Activated T-helper 17 cell treated with anti-CD3 and anti-CD28 coated beads, Interleukin-2, amount 50 U/mL, for 72 hours (primary cell): Measurements from ENCODE around the gene C11orf21. TPM values are rescaled to one million over a fixed set of nuclear protein-coding genes. Genes with fewer than 3 reads are reported as not detected.
"Not testable (repeated sequence)": the region's sequence is repeated elsewhere in the genome, so short reads cannot be mapped to it uniquely, and the experiment has no call there.

Experiments
- ATAC-seq: fragments of 150-1000 bp; cut with Tn5 transposase; replicated peaks from 2 replicates; pipeline ENCODE4 v1.10.0; 2021; ENCODE audit warnings: mild to moderate bottlenecking, moderate library complexity
- H3K27ac Mint-ChIP-seq: one replicate; pipeline ENCODE4 v1.8.0; 2022; ENCODE audit warnings: mixed read lengths
- H3K27me3 Mint-ChIP-seq: one replicate; pipeline ENCODE4 v1.8.0; 2022; ENCODE audit warnings: mixed read lengths
- H3K36me3 Mint-ChIP-seq: one replicate; pipeline ENCODE4 v1.8.0; 2022; ENCODE audit warnings: low read depth, mild to moderate bottlenecking, mixed read lengths
- H3K4me1 Mint-ChIP-seq: one replicate; pipeline ENCODE4 v1.8.0; 2022; ENCODE audit warnings: mixed read lengths
- H3K4me3 Mint-ChIP-seq: one replicate; pipeline ENCODE4 v1.8.0; 2022; ENCODE audit warnings: mild to moderate bottlenecking, mixed read lengths
- H3K9me3 Mint-ChIP-seq: one replicate; pipeline ENCODE4 v1.8.0; 2022; ENCODE audit warnings: mixed read lengths
- total RNA-seq, 2 donors: library from RNA; stranded (reverse); gene quantifications; one replicate each; pipeline ENCODE4 v1.2.3, GENCODE V29; 2022

The C11orf21 gene
- total RNA-seq: 10 to 100 TPM in 1 of 2 donors, 1 to 10 TPM in 1; 8.4 to 24.6 TPM

DNA sequence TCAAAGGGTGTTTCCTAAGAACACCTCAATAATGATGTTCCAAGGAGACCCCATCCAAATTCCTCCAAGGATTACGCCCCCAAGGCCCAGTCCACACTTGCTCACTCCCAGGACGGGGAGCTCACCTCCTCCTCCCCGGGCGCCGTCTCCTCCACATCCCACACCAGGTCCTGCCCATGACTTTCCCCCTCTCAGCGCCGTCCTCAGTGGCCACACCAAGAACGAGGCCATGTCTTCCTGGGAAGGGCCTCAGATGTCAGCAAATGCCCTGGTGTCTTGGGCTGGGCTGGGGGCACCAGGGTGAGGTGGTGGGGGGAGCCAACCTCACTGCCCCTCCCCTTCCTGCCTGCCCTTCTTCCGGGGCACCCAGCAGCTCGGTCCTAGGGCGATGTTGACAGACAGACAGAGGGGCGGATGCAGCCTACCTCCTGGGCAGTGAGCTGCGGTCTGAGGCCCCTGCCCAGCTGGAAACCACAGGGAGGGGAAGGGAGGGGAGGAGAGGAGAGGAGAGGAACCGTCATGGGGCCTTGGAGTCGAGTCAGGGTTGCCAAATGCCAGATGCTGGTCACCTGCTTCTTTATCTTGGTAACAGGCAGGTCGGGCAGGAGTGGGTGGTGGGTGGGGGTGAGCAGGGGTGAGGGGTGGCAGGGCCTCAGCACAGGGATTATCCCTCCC lies at the start of gene C11orf21, which contains the start of gene TSPAN32:
TSS of gene C11orf21 (minus strand) at position 288 of the 675 bp plus-strand sequence. CDS start at position 178, 110 bp downstream.
TSS of gene TSPAN32 (plus strand) at position 383 of the 675 bp plus-strand sequence. CDS start at position 520, 137 bp downstream.
- ATAC-seq: peak; percentile 86
- Mint-ChIP-seq H3K4me1 (peaks cover 25% of the 10 kb centered on the region), H3K27ac (peak within 1 kb of the TSS; percentile 96), H3K9me3 (no peaks in the 10 kb centered on the region), H3K27me3 (no peaks in the 10 kb centered on the region), H3K36me3 (no peaks in the 10 kb centered on the region), H3K4me3 (peak within 1 kb of the TSS; percentile 97)

DNA sequence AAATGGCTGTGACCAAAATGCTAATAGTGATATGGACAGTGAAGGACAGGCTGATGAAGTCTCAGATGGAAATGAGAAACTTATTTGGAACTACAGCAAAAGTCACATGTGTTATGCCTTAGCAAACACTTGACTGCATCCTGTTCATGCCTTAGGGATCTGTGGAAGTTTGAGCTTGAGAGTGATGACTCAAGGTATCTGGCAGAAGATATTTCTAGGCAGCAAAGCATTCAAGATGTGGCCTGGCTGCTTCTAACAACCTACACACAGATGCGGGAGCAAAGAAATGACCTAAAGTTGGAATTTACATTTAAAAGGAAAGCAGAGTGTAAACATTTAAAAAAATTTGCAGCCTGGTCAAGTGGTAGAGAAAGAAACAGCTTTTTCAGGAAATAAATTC lies 47.3 kb upstream of the C11orf21 start:
- H3K27me3 Mint-ChIP-seq: no peaks in the 10 kb centered on the region
- no peak overlapping the region for H3K27ac Mint-ChIP-seq
- no peaks in the 10 kb centered on the region for H3K4me1 Mint-ChIP-seq
- no peaks in the 10 kb centered on the region for H3K36me3 Mint-ChIP-seq
- H3K9me3 Mint-ChIP-seq: peaks cover 4% of the 10 kb centered on the region
- no peak for ATAC-seq
- H3K4me3 Mint-ChIP-seq: no peak overlapping the region

DNA sequence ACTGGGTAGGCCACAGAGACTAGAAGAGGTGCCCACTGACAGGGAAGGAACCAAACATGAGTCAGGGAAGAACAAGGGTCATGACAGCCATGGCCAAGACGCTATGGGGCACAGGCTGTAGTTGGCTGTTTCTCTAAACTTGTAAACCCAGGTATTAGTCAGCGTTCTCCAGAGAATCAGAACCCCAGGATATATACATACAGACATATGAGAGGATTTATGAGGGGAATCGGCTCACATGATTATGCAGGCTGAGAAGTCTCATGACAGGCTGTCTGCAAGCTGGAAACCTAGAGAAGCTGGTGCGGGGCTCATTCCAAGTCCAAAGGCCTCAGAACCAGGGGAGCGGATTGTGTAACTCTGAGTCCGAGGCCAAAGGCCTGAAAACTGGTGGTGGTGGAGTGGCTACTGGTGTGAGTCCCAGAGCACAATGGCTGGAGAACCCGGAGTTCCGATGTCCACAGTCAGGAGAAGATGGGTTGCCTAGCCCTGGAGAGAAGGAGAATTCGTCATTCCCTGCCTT lies 45.7 kb upstream of the C11orf21 start:
- no peak overlapping the region for H3K27ac Mint-ChIP-seq

DNA sequence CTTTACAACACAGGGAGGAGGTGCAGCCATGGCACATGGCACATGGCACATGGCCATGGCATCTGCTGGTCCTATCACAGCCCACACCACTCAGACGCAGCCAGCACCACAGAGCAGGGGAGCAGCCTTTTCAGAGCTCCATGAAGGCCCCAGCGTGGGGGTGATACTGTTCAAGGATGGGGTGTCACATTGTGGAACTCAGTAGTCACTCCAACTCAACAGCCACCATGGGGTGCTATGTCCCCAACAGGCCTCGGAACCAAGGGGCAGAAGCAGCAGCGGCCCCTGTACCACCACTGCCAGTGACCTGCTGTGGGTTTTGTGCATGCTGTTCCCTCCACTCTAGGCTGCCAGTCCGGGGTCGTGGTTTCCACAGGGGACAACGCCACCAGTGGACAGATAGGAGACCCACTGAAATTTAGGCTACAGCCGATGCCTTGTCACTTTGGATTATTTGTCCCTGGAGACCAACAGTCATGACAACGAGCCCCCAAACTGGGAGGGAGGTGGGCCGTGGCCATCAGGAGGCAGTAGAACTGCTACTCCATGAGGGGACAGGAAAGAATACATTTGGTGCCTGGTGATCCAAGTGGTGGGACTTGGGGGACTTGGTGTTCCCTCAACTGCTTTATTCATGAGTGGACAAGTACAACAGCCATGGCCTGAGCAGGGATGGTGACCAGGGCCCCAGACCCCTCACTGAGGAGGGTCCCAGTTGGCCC lies 45.0 kb upstream of the C11orf21 start:
- Mint-ChIP-seq H3K27ac (no peak overlapping the region), H3K4me3 (no peak overlapping the region), H3K27me3 (no peaks in the 10 kb centered on the region), H3K4me1 (no peaks in the 10 kb centered on the region), H3K9me3 (peaks cover 4% of the 10 kb centered on the region), H3K36me3 (no peaks in the 10 kb centered on the region)
- no peak for ATAC-seq

More for the DNA sequence above, 45.7 kb upstream of the C11orf21 start:
- H3K4me3 Mint-ChIP-seq: no peak overlapping the region
- no peaks in the 10 kb centered on the region for H3K4me1 Mint-ChIP-seq
- no peak for ATAC-seq
- peaks cover 4% of the 10 kb centered on the region for H3K9me3 Mint-ChIP-seq
- no peaks in the 10 kb centered on the region for H3K27me3 Mint-ChIP-seq
- H3K36me3 Mint-ChIP-seq: no peaks in the 10 kb centered on the region

DNA sequence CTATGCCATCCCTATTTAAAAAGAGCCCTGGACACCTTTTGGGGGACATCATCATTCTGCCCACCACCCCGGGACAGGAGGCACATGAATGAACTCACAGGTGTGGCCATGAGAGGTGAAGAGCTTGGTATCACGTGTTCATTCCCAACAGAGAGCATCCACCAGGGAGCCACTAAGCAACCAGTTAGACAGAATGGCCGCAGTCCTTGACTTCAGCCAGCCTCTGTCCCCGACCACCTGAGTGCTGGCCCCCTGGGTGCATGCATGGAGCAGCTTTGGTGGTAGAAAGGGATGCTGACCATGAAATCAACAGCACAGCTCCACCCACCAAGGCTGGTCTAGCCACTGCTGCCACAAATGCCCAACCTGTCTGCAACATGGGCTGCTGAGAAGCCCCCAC lies 44.3 kb upstream of the C11orf21 start:
- Mint-ChIP-seq H3K27me3 (no peaks in the 10 kb centered on the region), H3K4me3 (no peak overlapping the region), H3K4me1 (no peaks in the 10 kb centered on the region), H3K27ac (no peak overlapping the region), H3K36me3 (no peaks in the 10 kb centered on the region), H3K9me3 (peaks cover 4% of the 10 kb centered on the region)
- no peak for ATAC-seq

DNA sequence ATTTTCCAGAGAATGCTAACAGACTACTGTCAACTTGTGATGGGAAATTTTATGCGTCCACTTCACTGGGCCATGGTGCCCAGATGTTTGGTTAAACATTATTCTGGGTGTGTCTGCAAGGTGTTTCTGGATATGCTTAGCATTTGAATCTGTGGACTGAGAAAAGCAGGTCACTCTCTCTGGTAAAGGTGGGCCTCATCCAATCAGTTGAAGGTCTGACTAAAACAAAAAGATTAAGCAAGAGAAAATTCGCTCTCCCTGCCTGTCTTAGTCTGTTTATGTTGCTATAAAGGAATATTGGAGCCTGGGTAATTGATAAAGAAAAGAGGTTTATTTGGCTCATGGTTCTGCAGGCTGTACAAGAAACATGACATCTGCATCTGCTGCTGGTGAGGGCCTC lies 43.3 kb upstream of the C11orf21 start:
- no peaks in the 10 kb centered on the region for H3K36me3 Mint-ChIP-seq
- H3K9me3 Mint-ChIP-seq: peaks cover 4% of the 10 kb centered on the region

DNA sequence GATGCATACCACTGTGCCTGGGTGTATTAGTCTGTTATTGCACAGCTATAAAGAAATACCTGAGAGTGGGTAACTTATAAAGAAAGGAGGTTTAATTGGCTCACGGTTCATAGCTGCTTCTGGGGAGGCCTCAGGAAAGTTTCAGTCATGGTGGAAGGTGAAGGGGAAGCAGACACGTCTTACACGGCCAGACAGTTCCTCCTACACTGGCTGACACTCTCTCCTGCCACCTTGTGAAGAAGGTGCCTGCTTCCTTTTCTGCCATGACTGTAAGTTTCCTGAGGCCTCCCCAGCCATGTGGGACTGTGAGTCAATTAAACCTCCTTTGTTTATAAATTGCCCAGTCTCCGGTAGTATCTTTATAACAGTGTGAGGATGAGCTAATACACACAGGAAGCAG lies 41.8 kb upstream of the C11orf21 start:
- no peaks in the 10 kb centered on the region for H3K9me3 Mint-ChIP-seq
- no peak overlapping the region for H3K27ac Mint-ChIP-seq
- H3K36me3 Mint-ChIP-seq: no peaks in the 10 kb centered on the region
- H3K27me3 Mint-ChIP-seq: peaks cover 4% of the 10 kb centered on the region
- no peaks in the 10 kb centered on the region for H3K4me1 Mint-ChIP-seq
- no peak for ATAC-seq
- H3K4me3 Mint-ChIP-seq: no peak overlapping the region

More for the DNA sequence above, 43.3 kb upstream of the C11orf21 start:
- Mint-ChIP-seq H3K4me1 (no peaks in the 10 kb centered on the region), H3K4me3 (no peak overlapping the region), H3K27me3 (no peaks in the 10 kb centered on the region), H3K27ac (no peak overlapping the region)
- ATAC-seq: no peak

DNA sequence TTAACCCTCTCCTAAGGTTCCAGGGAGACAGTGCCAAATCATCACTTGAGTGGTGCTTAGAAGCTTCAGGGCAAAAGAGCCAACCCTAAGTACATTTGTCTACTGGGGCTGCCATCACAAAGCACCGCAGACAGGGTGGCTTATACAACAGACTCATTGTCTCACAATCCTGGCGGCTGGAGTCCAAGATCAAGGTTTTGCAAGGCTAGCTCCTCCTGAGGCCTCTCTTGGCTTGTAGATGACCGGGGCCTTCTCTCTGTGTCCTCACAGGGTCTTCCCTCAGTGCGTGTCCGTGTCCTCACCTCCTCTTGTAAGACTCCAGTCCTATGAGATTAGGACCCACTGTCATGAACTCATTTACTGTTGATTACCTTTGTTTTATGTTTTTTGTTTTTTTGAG lies 41.3 kb upstream of the C11orf21 start:
- H3K4me1 Mint-ChIP-seq: no peaks in the 10 kb centered on the region
- H3K27ac Mint-ChIP-seq: no peak overlapping the region
- peaks cover 8% of the 10 kb centered on the region for H3K27me3 Mint-ChIP-seq
- no peaks in the 10 kb centered on the region for H3K36me3 Mint-ChIP-seq
- H3K9me3 Mint-ChIP-seq: no peaks in the 10 kb centered on the region
- no peak for ATAC-seq
- no peak overlapping the region for H3K4me3 Mint-ChIP-seq

DNA sequence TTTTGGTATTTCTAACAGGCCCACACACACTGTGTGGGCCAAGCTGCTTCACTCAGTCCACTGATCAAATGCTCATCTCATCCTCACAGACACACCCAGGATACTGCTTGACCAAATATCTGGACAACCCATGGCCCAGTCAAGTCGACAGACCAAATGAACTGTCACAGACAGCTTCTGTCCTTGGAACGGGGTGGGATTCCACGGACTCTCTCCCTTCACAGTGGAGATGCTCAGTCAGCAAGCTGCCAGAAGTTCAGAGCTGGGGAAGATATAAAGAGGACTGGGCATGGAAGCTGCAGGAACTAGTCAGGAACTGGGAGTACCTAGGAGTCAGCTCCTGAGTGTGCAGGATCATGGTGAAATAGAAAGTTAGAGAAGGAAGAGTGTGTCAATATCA lies 40.8 kb upstream of the C11orf21 start:
- peaks cover 12% of the 10 kb centered on the region for H3K27me3 Mint-ChIP-seq
- H3K36me3 Mint-ChIP-seq: no peaks in the 10 kb centered on the region
- H3K4me3 Mint-ChIP-seq: no peak overlapping the region
- no peak overlapping the region for H3K27ac Mint-ChIP-seq
- no peaks in the 10 kb centered on the region for H3K4me1 Mint-ChIP-seq
- no peak for ATAC-seq
- H3K9me3 Mint-ChIP-seq: no peaks in the 10 kb centered on the region

DNA sequence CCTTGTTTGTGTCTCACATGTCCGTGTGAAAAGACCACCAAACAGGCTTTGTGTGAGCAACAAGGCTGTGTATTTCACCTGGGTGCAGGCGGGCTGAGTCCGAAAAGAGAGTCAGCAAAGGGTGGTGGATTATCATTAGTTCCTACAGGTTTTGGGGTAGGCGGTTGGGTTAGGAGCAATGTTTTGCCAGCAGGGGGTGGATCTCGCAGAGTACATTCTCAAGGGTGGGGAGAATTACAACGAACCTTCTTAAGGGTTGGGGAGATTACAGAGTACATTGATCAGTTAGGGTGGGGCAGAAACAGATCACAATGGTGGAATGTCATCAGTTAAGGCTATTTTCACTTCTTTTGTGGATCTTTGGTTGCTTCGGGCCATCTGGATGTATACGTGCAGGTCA lies 37.0 kb upstream of the C11orf21 start:
- H3K4me1 Mint-ChIP-seq, ATAC-seq: not testable (repeated sequence)

DNA sequence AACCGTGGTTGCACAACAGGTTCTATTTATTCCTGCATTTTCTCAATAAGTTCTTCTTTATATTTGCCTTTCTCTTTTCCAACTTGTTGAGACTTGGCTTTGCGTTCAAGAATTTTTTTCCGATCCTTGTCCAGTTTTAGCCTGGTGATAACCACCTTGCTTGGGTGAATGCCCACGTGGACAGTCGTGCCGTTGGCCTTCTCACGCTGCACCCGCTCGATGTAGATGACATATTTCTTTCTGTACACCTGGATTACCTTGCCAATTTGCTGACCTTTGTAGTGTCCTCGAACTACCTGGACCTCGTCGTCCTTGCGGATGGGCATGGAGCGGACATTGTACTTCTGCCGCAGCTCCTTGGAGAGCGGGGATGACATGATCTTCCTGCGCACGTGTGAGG lies 33.6 kb upstream of the C11orf21 start:
- not testable (repeated sequence) for H3K27ac Mint-ChIP-seq, ATAC-seq, H3K4me1 Mint-ChIP-seq, H3K36me3 Mint-ChIP-seq, H3K4me3 Mint-ChIP-seq, H3K9me3 Mint-ChIP-seq
- H3K27me3 Mint-ChIP-seq: peaks cover 34% of the 10 kb centered on the region

More for the DNA sequence above, 37.0 kb upstream of the C11orf21 start:
- not testable (repeated sequence) for H3K4me3 Mint-ChIP-seq, H3K9me3 Mint-ChIP-seq, H3K27ac Mint-ChIP-seq, H3K36me3 Mint-ChIP-seq
- peaks cover 25% of the 10 kb centered on the region for H3K27me3 Mint-ChIP-seq

DNA sequence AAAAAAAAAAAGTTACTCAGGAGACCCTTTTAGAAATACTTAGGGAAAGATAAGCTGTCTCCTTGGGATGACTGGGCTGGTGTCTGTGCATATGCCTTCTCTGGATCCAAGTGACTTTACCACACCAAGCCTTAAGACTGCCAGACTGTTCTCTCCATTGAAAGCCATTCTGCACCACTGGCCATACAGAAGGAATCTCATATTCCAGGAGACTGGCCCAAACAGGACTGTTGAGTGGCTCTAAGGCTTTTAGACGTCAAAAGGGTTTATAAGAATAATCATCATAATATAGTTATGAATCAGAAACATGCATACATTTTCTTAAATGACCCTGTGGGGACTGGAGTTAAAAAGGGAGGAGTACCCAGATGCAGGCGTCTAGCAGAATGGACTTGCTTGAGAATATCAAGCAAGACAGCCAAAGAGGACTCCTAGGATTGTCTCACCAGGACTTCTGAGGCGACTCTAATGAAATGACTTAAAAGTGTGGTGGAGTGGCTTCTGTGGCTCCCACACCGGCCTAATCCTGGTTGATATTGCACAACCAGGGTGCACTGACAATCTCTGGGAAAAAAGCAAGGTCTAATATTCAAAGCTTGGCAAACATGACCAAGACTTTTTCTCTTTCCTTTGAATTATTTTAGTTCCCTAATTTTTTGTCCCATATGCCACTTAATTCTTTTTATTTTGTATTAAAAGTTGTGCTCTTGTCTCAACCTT lies 31.9 kb upstream of the C11orf21 start:
- peaks cover 36% of the 10 kb centered on the region for H3K27me3 Mint-ChIP-seq
- not testable (repeated sequence) for H3K36me3 Mint-ChIP-seq, H3K4me1 Mint-ChIP-seq, H3K27ac Mint-ChIP-seq, ATAC-seq, H3K9me3 Mint-ChIP-seq, H3K4me3 Mint-ChIP-seq

DNA sequence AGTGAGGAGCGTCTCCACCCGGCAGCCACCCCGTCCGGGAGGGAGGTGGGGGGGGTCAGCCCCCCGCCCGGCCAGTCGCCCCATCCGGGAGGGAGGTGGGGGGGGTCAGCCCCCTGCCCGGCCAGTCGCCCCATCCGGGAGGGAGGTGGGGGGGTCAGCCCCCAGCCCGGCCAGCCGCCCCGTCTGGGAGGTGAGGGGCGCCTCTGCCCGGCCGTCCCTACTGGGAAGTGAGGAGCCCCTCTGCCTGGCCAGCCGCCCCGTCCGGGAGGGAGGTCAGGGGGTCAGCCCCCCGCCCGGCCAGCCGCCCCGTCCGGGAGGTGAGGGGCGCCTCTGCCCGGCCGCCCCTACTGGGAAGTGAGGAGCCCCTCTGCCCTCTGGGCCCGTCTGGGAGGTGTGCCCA lies 30.9 kb upstream of the C11orf21 start:
- not testable (repeated sequence) for ATAC-seq, H3K9me3 Mint-ChIP-seq, H3K36me3 Mint-ChIP-seq, H3K4me1 Mint-ChIP-seq, H3K4me3 Mint-ChIP-seq, H3K27ac Mint-ChIP-seq
- peaks cover 34% of the 10 kb centered on the region for H3K27me3 Mint-ChIP-seq

DNA sequence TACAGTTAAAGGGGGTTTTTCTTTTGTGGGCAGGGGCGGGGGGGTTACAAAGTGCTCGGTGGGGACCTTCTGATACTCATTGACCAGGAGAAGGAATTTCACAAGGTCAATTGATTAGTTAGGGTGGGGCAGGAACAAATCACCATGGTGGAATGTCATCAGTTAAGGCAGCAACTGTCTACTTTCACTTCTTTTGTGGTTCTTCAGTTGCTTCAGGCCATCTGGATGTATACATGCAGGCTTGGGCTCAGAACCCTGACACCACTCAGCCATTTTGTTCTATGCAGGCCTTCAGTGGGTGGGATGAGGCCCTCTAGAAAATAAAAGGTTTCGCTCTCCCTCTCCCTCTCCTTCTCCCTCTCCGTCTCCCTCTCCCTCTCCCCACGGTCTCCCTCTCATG lies 29.7 kb upstream of the C11orf21 start:
- Mint-ChIP-seq H3K27me3 (peaks cover 22% of the 10 kb centered on the region), H3K27ac (no peak overlapping the region), H3K9me3 (peaks cover 8% of the 10 kb centered on the region), H3K4me3 (no peak overlapping the region), H3K4me1 (no peaks in the 10 kb centered on the region), H3K36me3 (no peaks in the 10 kb centered on the region)
- no peak for ATAC-seq
